HFFc6 (cell line): ENCODE measurements around the gene NUP160. TPM values are rescaled to one million over a fixed set of nuclear protein-coding genes. Genes with fewer than 3 reads are reported as not detected.
"Not testable (repeated sequence)": the region's sequence is repeated elsewhere in the genome, so short reads cannot be mapped to it uniquely, and the experiment has no call there.

Experiments
- DNase-seq: peaks from one replicate; pipeline ENCODE4 v3.0.0-alpha.2; 2018
- H3K27ac Mint-ChIP-seq: 2 replicates; pipeline ENCODE4 v1.8.0; 2020; ENCODE audit warnings: mild to moderate bottlenecking, mixed read lengths
- H3K27me3 Mint-ChIP-seq: 2 replicates; pipeline ENCODE4 v1.8.0; 2021; ENCODE audit warnings: mild to moderate bottlenecking, moderate library complexity, mixed read lengths; ENCODE audit not compliant: insufficient read depth
- H3K36me3 Mint-ChIP-seq: 2 replicates; pipeline ENCODE4 v1.8.0; 2021; ENCODE audit warnings: low read depth, mixed read lengths
- H3K4me1 Mint-ChIP-seq: 2 replicates; pipeline ENCODE4 v1.8.0; 2020; ENCODE audit warnings: low read depth, mixed read lengths
- H3K4me3 Mint-ChIP-seq: 2 replicates; pipeline ENCODE4 v1.8.0; 2020; ENCODE audit warnings: mild to moderate bottlenecking, moderate library complexity, mixed read lengths
- H3K9me3 Mint-ChIP-seq: 2 replicates; pipeline ENCODE4 v1.8.0; 2020; ENCODE audit warnings: mild to moderate bottlenecking, mixed read lengths
- total RNA-seq, 6 experiments: library from RNA; stranded (reverse); fragmentation: NEBNext Ultra II Directional; extraction: Animal tissue kit (Norgen Biotek cat#: 25700); gene quantifications; 2 replicates in 1 of 6; 3 replicates in 5 of 6; pipeline ENCODE4 v1.2.3, GENCODE V29; 2021
- TF ChIP-seq, protein P1 (sequence below): fragments of 200-600 bp; sonication (generic); IDR thresholded peaks from 2 replicates; pipeline ENCODE4 v1.5.0; 2021; ENCODE audit warnings: antibody characterized with exemption, mild to moderate bottlenecking

NUP160 gene
- total RNA-seq, 6 experiments from 2014 or later, result 18.1 to 23.1 (median 20.0) TPM

GRCh38 chr11:47879259-47880158 lies 31.4 kb upstream of the NUP160 start:
- peaks cover 9% of the 10 kb centered on the region for H3K27me3 Mint-ChIP-seq

DNA sequence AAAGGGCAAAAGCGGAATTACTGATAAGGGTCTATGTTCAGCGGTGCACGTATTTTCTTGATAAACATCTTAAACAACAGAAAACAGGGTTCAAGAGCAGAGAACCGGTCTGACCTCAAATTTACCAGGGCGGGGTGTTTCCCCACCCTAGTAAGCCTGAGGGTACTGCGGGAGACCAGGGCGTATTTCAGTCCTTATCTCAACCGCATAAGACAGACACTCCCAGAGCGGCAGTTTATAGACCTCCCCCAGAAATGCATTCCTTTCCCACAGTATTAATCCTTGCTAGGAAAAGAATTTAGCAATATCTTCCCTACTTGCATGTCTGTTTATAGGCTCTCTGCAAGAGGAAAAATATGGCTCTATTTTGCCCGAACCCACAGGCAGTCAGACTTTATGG lies 27.7 kb upstream of the NUP160 start:
- Mint-ChIP-seq H3K27me3 (peaks cover 13% of the 10 kb centered on the region), H3K9me3 (peaks cover 30% of the 10 kb centered on the region), H3K36me3 (peaks cover 19% of the 10 kb centered on the region)
- not testable (repeated sequence) for DNase-seq, H3K27ac Mint-ChIP-seq, H3K4me3 Mint-ChIP-seq, H3K4me1 Mint-ChIP-seq

More at GRCh38 chr11:47879259-47880158, 31.4 kb upstream of the NUP160 start:
- H3K9me3 Mint-ChIP-seq, result peaks cover 25% of the 10 kb centered on the region
- no peaks in the 10 kb centered on the region for H3K4me1 Mint-ChIP-seq
- H3K27ac Mint-ChIP-seq, result no peak overlapping the region
- H3K4me3 Mint-ChIP-seq, result no peak overlapping the region
- peaks cover 16% of the 10 kb centered on the region for H3K36me3 Mint-ChIP-seq
- no peak for DNase-seq
- TF ChIP-seq, protein P1, sequence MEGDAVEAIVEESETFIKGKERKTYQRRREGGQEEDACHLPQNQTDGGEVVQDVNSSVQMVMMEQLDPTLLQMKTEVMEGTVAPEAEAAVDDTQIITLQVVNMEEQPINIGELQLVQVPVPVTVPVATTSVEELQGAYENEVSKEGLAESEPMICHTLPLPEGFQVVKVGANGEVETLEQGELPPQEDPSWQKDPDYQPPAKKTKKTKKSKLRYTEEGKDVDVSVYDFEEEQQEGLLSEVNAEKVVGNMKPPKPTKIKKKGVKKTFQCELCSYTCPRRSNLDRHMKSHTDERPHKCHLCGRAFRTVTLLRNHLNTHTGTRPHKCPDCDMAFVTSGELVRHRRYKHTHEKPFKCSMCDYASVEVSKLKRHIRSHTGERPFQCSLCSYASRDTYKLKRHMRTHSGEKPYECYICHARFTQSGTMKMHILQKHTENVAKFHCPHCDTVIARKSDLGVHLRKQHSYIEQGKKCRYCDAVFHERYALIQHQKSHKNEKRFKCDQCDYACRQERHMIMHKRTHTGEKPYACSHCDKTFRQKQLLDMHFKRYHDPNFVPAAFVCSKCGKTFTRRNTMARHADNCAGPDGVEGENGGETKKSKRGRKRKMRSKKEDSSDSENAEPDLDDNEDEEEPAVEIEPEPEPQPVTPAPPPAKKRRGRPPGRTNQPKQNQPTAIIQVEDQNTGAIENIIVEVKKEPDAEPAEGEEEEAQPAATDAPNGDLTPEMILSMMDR, result no peak

DNA sequence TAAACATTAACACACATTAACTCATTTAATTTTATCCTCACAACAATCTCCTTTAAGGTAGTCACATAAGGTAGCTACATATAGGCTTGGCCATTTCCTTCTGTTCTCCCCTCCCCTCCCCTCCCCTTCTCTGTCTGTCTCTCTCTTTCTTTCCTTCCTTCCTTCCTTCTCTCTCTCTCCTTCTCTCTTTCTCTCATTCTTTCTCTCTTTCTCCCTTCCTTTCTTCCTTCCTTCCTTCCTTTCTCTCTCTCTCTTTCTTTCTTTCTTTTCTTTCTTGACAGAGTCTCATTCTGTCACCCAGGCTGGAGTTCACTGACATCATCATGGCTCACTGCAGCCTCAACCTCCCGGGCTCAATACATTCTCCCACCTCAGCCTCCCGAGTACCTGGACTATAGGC lies 22.3 kb upstream of the NUP160 start:
- DNase-seq, result no peak
- no peak overlapping the region for H3K27ac Mint-ChIP-seq
- peaks cover 24% of the 10 kb centered on the region for H3K4me1 Mint-ChIP-seq
- peaks cover 4% of the 10 kb centered on the region; the same call in 1 of the 2 replicates for H3K36me3 Mint-ChIP-seq
- H3K4me3 Mint-ChIP-seq, result no peak overlapping the region
- H3K27me3 Mint-ChIP-seq, result peaks cover 6% of the 10 kb centered on the region
- H3K9me3 Mint-ChIP-seq, result peaks cover 10% of the 10 kb centered on the region
- TF ChIP-seq, protein P1, result no peak

GRCh38 chr11:47869544-47870393 lies 21.6 kb upstream of the NUP160 start:
- TF ChIP-seq, protein P1, result no peak
- H3K4me3 Mint-ChIP-seq, result no peak overlapping the region
- peaks cover 4% of the 10 kb centered on the region for H3K9me3 Mint-ChIP-seq
- H3K27ac Mint-ChIP-seq, result peak overlapping the region; percentile 56
- peaks cover 4% of the 10 kb centered on the region; the same call in 1 of the 2 replicates for H3K36me3 Mint-ChIP-seq
- peaks cover 5% of the 10 kb centered on the region for H3K27me3 Mint-ChIP-seq
- peak; percentile 34 for DNase-seq
- peaks cover 30% of the 10 kb centered on the region for H3K4me1 Mint-ChIP-seq

- H3K27me3 Mint-ChIP-seq, result peaks cover 5% of the 10 kb centered on the region
- H3K36me3 Mint-ChIP-seq, result no peaks in the 10 kb centered on the region
- no peaks in the 10 kb centered on the region for H3K9me3 Mint-ChIP-seq
- no peak overlapping the region for H3K4me3 Mint-ChIP-seq
- H3K27ac Mint-ChIP-seq, result no peak overlapping the region
- H3K4me1 Mint-ChIP-seq, result peaks cover 49% of the 10 kb centered on the region
- peak; percentile 26 for DNase-seq
- TF ChIP-seq, protein P1, result no peak
Observed at GRCh38 chr11:47867823-47868222, 19.7 kb upstream of the NUP160 start.

GRCh38 chr11:47866892-47867291 lies 18.7 kb upstream of the NUP160 start:
- not testable (repeated sequence) for H3K27me3 Mint-ChIP-seq, H3K4me3 Mint-ChIP-seq, H3K27ac Mint-ChIP-seq, H3K9me3 Mint-ChIP-seq, H3K36me3 Mint-ChIP-seq, DNase-seq
- H3K4me1 Mint-ChIP-seq, result peaks cover 55% of the 10 kb centered on the region
